Loucy (cell line): ENCODE measurements around the gene DSCAM.
A peak's percentile ranks its signal among the peaks of the same experiment; 100 is the strongest.

Experiments used
- H2AFZ ChIP-seq: fragments of 200-600 bp; sonication (generic); 2 replicates; pipeline ENCODE4 v1.6.0; 2016; ENCODE audit warnings: antibody characterized with exemption, mild to moderate bottlenecking, low read length, moderate library complexity
- H3F3A ChIP-seq: fragments of 200-600 bp; 2 replicates; pipeline ENCODE4 v1.6.0; 2016; ENCODE audit warnings: antibody characterized with exemption, low read depth, mild to moderate bottlenecking
- H3K27me3 ChIP-seq: fragments of 200-600 bp; sonication (generic); 2 replicates; pipeline ENCODE4 v1.6.1; 2014; ENCODE audit warnings: low read length, mild to moderate bottlenecking; ENCODE audit not compliant: insufficient read depth, poor library complexity, severe bottlenecking
- H3K36me3 ChIP-seq: fragments of 200-600 bp; sonication (generic); 2 replicates; pipeline ENCODE4 v1.6.1; 2016; ENCODE audit warnings: low read length; ENCODE audit not compliant: insufficient read depth
- H3K4me1 ChIP-seq: fragments of 200-600 bp; sonication (generic); 2 replicates; pipeline ENCODE4 v1.5.1; 2014; ENCODE audit warnings: low read length, mild to moderate bottlenecking; ENCODE audit not compliant: insufficient read depth, poor library complexity, severe bottlenecking
- H3K4me2 ChIP-seq: fragments of 200-600 bp; sonication (generic); 2 replicates; pipeline ENCODE4 v1.6.0; 2014; ENCODE audit warnings: antibody characterized with exemption, low read length, low read depth, mild to moderate bottlenecking; ENCODE audit not compliant: poor library complexity, severe bottlenecking
- H3K4me3 ChIP-seq: fragments of 200-600 bp; sonication (generic); 2 replicates; pipeline ENCODE4 v1.5.1; 2014; ENCODE audit warnings: low read length, mild to moderate bottlenecking, mixed read lengths; ENCODE audit not compliant: poor library complexity, severe bottlenecking
- H3K79me2 ChIP-seq: fragments of 200-600 bp; sonication (generic); 2 replicates; pipeline ENCODE4 v1.6.1; 2014; ENCODE audit warnings: low read length; ENCODE audit not compliant: insufficient read depth
- H3K9ac ChIP-seq: fragments of 200-600 bp; sonication (generic); 2 replicates; pipeline ENCODE4 v1.6.0; 2014; ENCODE audit warnings: mild to moderate bottlenecking, low read depth, low read length, moderate library complexity; ENCODE audit not compliant: poor library complexity, severe bottlenecking
- H3K9me2 ChIP-seq: fragments of 200-600 bp; sonication (generic); replicated peaks from 2 replicates; pipeline ENCODE4 v1.6.1; 2016; ENCODE audit warnings: low read depth, low read length, mixed read lengths
- H3K9me3 ChIP-seq: fragments of 200-600 bp; sonication (generic); 2 replicates; pipeline ENCODE4 v1.6.1; 2014; ENCODE audit warnings: mild to moderate bottlenecking, antibody characterized with exemption, low read length, low read depth; ENCODE audit not compliant: insufficient read depth
- H4K20me1 ChIP-seq: fragments of 200-600 bp; sonication (generic); 2 replicates; pipeline ENCODE4 v1.6.0; 2014; ENCODE audit warnings: antibody characterized with exemption, low read length, mild to moderate bottlenecking; ENCODE audit not compliant: insufficient read depth, poor library complexity, severe bottlenecking
- EZH2phosphoT487 ChIP-seq: fragments of 200-600 bp; IDR thresholded peaks from 2 replicates; pipeline ENCODE4 v1.6.1; 2018; ENCODE audit warnings: antibody characterized with exemption, mild to moderate bottlenecking, moderate library complexity, borderline replicate concordance
- TF ChIP-seq, protein P1 (sequence below): fragments of 200-600 bp; sonication (generic); conservative IDR thresholded peaks from 2 replicates; pipeline ENCODE4 v1.5.1; 2014; ENCODE audit warnings: mild to moderate bottlenecking, antibody characterized with exemption, low read length

Gene DSCAM

DNA sequence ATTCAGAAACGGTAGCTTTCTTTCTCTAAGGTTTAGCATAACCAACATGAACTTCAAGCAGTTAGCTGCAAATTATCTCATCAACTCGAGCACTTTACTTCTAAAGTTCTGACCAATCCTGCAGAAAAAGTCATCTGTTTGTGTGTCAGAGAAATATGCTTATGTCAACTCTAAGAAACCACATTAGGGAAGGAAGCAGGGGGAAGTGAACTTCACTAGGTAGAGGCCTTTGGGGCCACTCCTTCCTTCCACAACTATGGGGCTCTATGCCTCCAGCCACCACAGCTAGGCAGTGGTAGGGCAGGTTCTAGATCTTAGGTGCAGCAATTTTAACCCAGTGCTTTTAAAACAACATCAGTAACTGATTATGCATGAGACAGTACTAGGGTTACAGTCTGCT lies 375.9 kb downstream of the DSCAM start:
- H3K36me3 ChIP-seq: no peaks in the 10 kb centered on the region
- H3F3A ChIP-seq: no peaks in the 10 kb centered on the region
- no peak overlapping the region for H3K9ac ChIP-seq
- no peak overlapping the region for H3K4me3 ChIP-seq
- no peak overlapping the region for H2AFZ ChIP-seq
- no peak overlapping the region for H3K4me2 ChIP-seq
- H3K4me1 ChIP-seq: no peaks in the 10 kb centered on the region
- no peaks in the 10 kb centered on the region for H3K9me2 ChIP-seq
- no peaks in the 10 kb centered on the region for H3K27me3 ChIP-seq
- no peak for TF ChIP-seq EZH2phosphoT487
- TF ChIP-seq, protein P1, sequence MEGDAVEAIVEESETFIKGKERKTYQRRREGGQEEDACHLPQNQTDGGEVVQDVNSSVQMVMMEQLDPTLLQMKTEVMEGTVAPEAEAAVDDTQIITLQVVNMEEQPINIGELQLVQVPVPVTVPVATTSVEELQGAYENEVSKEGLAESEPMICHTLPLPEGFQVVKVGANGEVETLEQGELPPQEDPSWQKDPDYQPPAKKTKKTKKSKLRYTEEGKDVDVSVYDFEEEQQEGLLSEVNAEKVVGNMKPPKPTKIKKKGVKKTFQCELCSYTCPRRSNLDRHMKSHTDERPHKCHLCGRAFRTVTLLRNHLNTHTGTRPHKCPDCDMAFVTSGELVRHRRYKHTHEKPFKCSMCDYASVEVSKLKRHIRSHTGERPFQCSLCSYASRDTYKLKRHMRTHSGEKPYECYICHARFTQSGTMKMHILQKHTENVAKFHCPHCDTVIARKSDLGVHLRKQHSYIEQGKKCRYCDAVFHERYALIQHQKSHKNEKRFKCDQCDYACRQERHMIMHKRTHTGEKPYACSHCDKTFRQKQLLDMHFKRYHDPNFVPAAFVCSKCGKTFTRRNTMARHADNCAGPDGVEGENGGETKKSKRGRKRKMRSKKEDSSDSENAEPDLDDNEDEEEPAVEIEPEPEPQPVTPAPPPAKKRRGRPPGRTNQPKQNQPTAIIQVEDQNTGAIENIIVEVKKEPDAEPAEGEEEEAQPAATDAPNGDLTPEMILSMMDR: no peak
- H4K20me1 ChIP-seq: no peaks in the 10 kb centered on the region
- peaks cover 12% of the 10 kb centered on the region; the same call in 1 of the 2 replicates for H3K9me3 ChIP-seq
- H3K79me2 ChIP-seq: no peaks in the 10 kb centered on the region

DNA sequence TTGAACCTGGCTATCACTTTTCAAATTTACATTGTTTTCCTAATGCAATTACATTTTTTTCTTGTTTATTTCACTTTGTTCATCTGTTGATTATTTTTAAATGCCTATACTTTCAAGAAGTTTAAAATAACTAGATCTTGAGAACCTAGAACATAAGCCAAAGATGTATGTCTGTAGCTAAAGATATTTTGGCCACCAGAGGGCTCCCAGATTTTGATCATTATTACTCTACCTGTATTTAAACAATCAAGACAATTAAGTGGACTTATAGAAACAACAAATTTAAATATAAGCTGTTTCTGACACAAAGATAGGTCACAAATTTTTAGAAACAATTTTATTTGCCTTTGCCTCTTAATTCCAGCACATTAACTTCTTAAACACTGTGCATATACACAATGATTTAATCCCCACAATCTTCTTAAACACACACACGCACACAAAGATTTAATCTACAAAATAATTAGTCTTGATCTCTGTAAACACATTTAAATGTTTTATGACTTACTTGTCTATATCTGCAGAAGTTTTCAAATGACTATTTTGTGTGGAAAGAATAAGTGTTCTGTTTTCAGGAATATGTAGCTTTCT lies 380.0 kb downstream of the DSCAM start:
- Histone ChIP-seq H3K9me3 (no peaks in the 10 kb centered on the region), H3K36me3 (no peaks in the 10 kb centered on the region), H3K9ac (no peak overlapping the region), H3K79me2 (no peaks in the 10 kb centered on the region), H3K9me2 (no peaks in the 10 kb centered on the region), H3K4me1 (no peaks in the 10 kb centered on the region), H3K4me3 (no peak overlapping the region), H4K20me1 (no peaks in the 10 kb centered on the region), H3F3A (no peaks in the 10 kb centered on the region), H2AFZ (no peak overlapping the region), H3K27me3 (no peaks in the 10 kb centered on the region), H3K4me2 (no peak overlapping the region)
- no peak for TF ChIP-seq EZH2phosphoT487
- TF ChIP-seq, protein P1: peak; percentile 52

DNA sequence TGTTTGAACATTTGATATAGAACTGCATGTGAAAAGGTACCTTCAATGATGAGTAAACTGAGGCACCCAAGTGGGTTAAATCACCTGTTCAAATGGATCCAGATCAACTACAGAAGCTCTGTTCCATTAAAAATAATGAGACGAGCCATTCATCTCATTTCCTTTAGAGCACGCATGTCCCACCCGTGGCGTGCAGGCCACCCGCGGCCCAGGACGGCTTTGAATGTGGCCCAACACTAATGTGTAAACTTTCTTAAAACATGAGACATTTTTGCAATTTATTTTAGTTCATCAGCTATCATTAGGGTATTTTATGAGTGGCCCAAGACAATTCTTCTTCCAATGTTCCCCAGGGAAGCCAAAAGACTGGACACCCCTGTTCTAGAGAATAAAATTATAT lies 381.6 kb downstream of the DSCAM start:
- Histone ChIP-seq H2AFZ (no peak overlapping the region), H4K20me1 (no peaks in the 10 kb centered on the region), H3K36me3 (no peaks in the 10 kb centered on the region), H3F3A (no peaks in the 10 kb centered on the region), H3K4me3 (no peak overlapping the region), H3K4me2 (no peak overlapping the region), H3K4me1 (no peaks in the 10 kb centered on the region), H3K9ac (no peak overlapping the region), H3K9me2 (no peaks in the 10 kb centered on the region), H3K27me3 (no peaks in the 10 kb centered on the region), H3K79me2 (no peaks in the 10 kb centered on the region), H3K9me3 (no peaks in the 10 kb centered on the region)
- no peak for TF ChIP-seq EZH2phosphoT487
- TF ChIP-seq, protein P1: no peak
